Gastrocnemius medialis (tissue), 4 donors: ENCODE data around the gene CHST9. TPM values are rescaled to one million over a fixed set of nuclear protein-coding genes. Genes with fewer than 3 reads are reported as not detected.

ENCODE experiments used
- ATAC-seq, 2 donors: fragments of 150-250 bp; one replicate each; pipeline ENCODE4 v1.9.1; 2016
- DNase-seq, 2 donors: peaks; one replicate each; pipeline ENCODE4 v3.0.0-alpha.2; 2019
- H3K27ac ChIP-seq, 4 donors: fragments of 200-600 bp; sonication (generic); 1 replicate in 1 of 4; 2 replicates in 3 of 4; pipeline ENCODE4 v1.5.1; 2016 to 2018; ENCODE audit warnings: mild to moderate bottlenecking in 2 of 4, moderate library complexity in 1 of 4
- H3K27me3 ChIP-seq, 3 donors: fragments of 200-600 bp; sonication (generic) in 2 of 3; 1 replicate in 1 of 3; 2 replicates in 2 of 3; pipeline versions ENCODE4 v1.5.1 to v1.6.0; 2016 to 2019; ENCODE audit warnings: mild to moderate bottlenecking in 1 of 3, moderate library complexity in 1 of 3
- H3K36me3 ChIP-seq, 2 donors: fragments of 200-600 bp; sonication (generic) in 1 of 2; one replicate each; pipeline ENCODE4 v1.5.1; 2017 to 2018
- H3K4me1 ChIP-seq, 2 donors: fragments of 200-600 bp; sonication (generic) in 1 of 2; one replicate each; pipeline ENCODE4 v1.5.1; 2016 to 2017; ENCODE audit warnings: mild to moderate bottlenecking in 2 of 2
- H3K4me3 ChIP-seq, 4 donors: fragments of 200-600 bp; sonication (generic) in 3 of 4; 1 replicate in 1 of 4; 2 replicates in 3 of 4; pipeline ENCODE4 v1.5.1; 2016 to 2019; ENCODE audit warnings: mild to moderate bottlenecking in 2 of 4
- H3K9me3 ChIP-seq, 3 donors: fragments of 200-600 bp; sonication (generic) in 2 of 3; 1 replicate in 1 of 3; 2 replicates in 2 of 3; pipeline ENCODE4 v1.5.1; 2016 to 2019
- CTCF ChIP-seq, 5 experiments: fragments of 450-650 bp in 3 of 5; fragments of 200-600 bp in 2 of 5; sonication (generic) in 2 of 5; IDR thresholded peaks in 4 of 5; conservative IDR thresholded peaks in 1 of 5; 1 replicate in 4 of 5; 2 replicates in 1 of 5; pipeline ENCODE4 v1.5.1; 2016 to 2019; ENCODE audit warnings: antibody characterized with exemption in 5 of 5, mild to moderate bottlenecking in 3 of 5, moderate library complexity in 3 of 5
- POLR2A ChIP-seq, 2 donors: fragments of 450-650 bp; IDR thresholded peaks; one replicate each; pipeline ENCODE4 v1.6.1; 2017; ENCODE audit warnings: antibody characterized with exemption in 2 of 2, mild to moderate bottlenecking in 2 of 2, moderate library complexity in 2 of 2
- in situ Hi-C, 4 donors: fragments of 200-750 bp; cut with MboI; loops; one replicate each; pipeline versions ENCODE4 v1.15.0 to v1.8.0; 2017; ENCODE audit warnings: low sequenced_read_pairs in 4 of 4
- intact Hi-C: fragments of 100-400 bp; cut with DNase I; formaldehyde crosslinking; loops from one replicate; pipeline ENCODE4 v1.15.1; 2023; ENCODE audit warnings: low total_unique reads
- total RNA-seq, 4 donors: library from RNA; depleted of rRNA; stranded (reverse); fragments of >200 nt; gene quantifications; one replicate each; pipeline versions ENCODE4 v1.1.0 to v1.2.3, GENCODE V29; 2016

CHST9 gene
- total RNA-seq, 4 donors from 2014 or later = 0.07 TPM; not detected in 3

GRCh38 chr18:27211569-27211968 lies 26.5 kb upstream of the CHST9 start:
- in situ Hi-C loops = no loop called here
- H3K27ac ChIP-seq = no peak overlapping the region
- H3K27me3 ChIP-seq = no peaks in the 10 kb centered on the region
- intact Hi-C loops = no loop called here
- TF ChIP-seq POLR2A (IDR thresholded peaks at IDR 0.05) = no peak
- TF ChIP-seq CTCF (IDR thresholded peaks at IDR 0.05 in 4 of 5, conservative IDR thresholded peaks at IDR 0.05 in 1 of 5) = no peak
- H3K36me3 ChIP-seq = no peaks in the 10 kb centered on the region
- H3K4me1 ChIP-seq = no peaks in the 10 kb centered on the region
- H3K4me3 ChIP-seq = no peak overlapping the region
- ATAC-seq = no peak
- H3K9me3 ChIP-seq = no peaks in the 10 kb centered on the region
- no peak for DNase-seq

- Histone ChIP-seq H3K4me1 (no peaks in the 10 kb centered on the region), H3K36me3 (no peaks in the 10 kb centered on the region), H3K27ac (no peak overlapping the region), H3K9me3 (no peaks in the 10 kb centered on the region), H3K27me3 (no peaks in the 10 kb centered on the region), H3K4me3 (no peak overlapping the region)
- ATAC-seq = no peak
- DNase-seq = no peak
- TF ChIP-seq CTCF (IDR thresholded peaks at IDR 0.05 in 4 of 5, conservative IDR thresholded peaks at IDR 0.05 in 1 of 5) (no peak), POLR2A (IDR thresholded peaks at IDR 0.05) (no peak)
- intact Hi-C loops = no loop called here
- in situ Hi-C loops = no loop called here
Measured at GRCh38 chr18:27206411-27206810, 21.3 kb upstream of the CHST9 start.

- in situ Hi-C loops (no loop called here), intact Hi-C loops (no loop called here)
- no peaks in the 10 kb centered on the region for H3K27me3 ChIP-seq
- TF ChIP-seq POLR2A (IDR thresholded peaks at IDR 0.05) = no peak
- no peaks in the 10 kb centered on the region for H3K36me3 ChIP-seq
- no peak overlapping the region for H3K27ac ChIP-seq
- no peak overlapping the region for H3K4me3 ChIP-seq
- DNase-seq (no peak), ATAC-seq (no peak)
- H3K4me1 ChIP-seq = no peaks in the 10 kb centered on the region
- no peaks in the 10 kb centered on the region for H3K9me3 ChIP-seq
Measured at GRCh38 chr18:27202741-27203140, 17.6 kb upstream of the CHST9 start.

- TF ChIP-seq POLR2A (IDR thresholded peaks at IDR 0.05) = no peak
- no peak for TF ChIP-seq CTCF (IDR thresholded peaks at IDR 0.05 in 4 of 5, conservative IDR thresholded peaks at IDR 0.05 in 1 of 5)
- DNase-seq = no peak
- no peak overlapping the region for H3K4me3 ChIP-seq
- H3K4me1 ChIP-seq = no peaks in the 10 kb centered on the region
- no peak for ATAC-seq
- no peaks in the 10 kb centered on the region for H3K9me3 ChIP-seq
- H3K36me3 ChIP-seq = no peaks in the 10 kb centered on the region
- in situ Hi-C loops (no loop called here), intact Hi-C loops (no loop called here)
- no peaks in the 10 kb centered on the region for H3K27me3 ChIP-seq
- H3K27ac ChIP-seq = no peak overlapping the region
Measured at GRCh38 chr18:27198036-27198435, 12.9 kb upstream of the CHST9 start.

GRCh38 chr18:27188309-27188708 lies 3.2 kb upstream of the CHST9 start:
- intact Hi-C loops (no loop called here), in situ Hi-C loops (no loop called here)
- H3K36me3 ChIP-seq = no peaks in the 10 kb centered on the region
- H3K27ac ChIP-seq = no peak overlapping the region
- H3K27me3 ChIP-seq = peaks cover 7 to 10% (median 9%) of the 10 kb centered on the region in 3 donors
- ATAC-seq (no peak), DNase-seq (no peak)
- H3K4me1 ChIP-seq = peaks cover 0 to 6% of the 10 kb centered on the region in 2 donors
- H3K4me3 ChIP-seq = no peak overlapping the region
- TF ChIP-seq CTCF (IDR thresholded peaks at IDR 0.05 in 4 of 5, conservative IDR thresholded peaks at IDR 0.05 in 1 of 5) (no peak), POLR2A (IDR thresholded peaks at IDR 0.05) (no peak)
- no peaks in the 10 kb centered on the region for H3K9me3 ChIP-seq
